Colonic mucosa (tissue), 4 donors: ENCODE measurements around the gene ATG7. TPM values are rescaled to one million over a fixed set of nuclear protein-coding genes. Genes with fewer than 3 reads are reported as not detected.

Source experiments
- DNase-seq: peaks from one replicate; pipeline ENCODE4 v3.0.0-alpha.2; 2020
- H3K27ac ChIP-seq: fragments of 200-600 bp; one replicate; pipeline ENCODE4 v1.8.0; 2021
- H3K27me3 ChIP-seq: fragments of 200-600 bp; one replicate; pipeline ENCODE4 v1.8.0; 2021
- H3K36me3 ChIP-seq: fragments of 200-600 bp; one replicate; pipeline ENCODE4 v1.8.0; 2021
- H3K4me1 ChIP-seq: fragments of 200-600 bp; one replicate; pipeline ENCODE4 v1.8.0; 2021; ENCODE audit warnings: mild to moderate bottlenecking
- H3K4me3 ChIP-seq: fragments of 200-600 bp; one replicate; pipeline ENCODE4 v1.8.0; 2021
- H3K9ac ChIP-seq, 2 donors: one replicate each; pipeline ENCODE4 v1.7.0; 2013; ENCODE audit warnings: control low read depth in 2 of 2, low read depth in 2 of 2, low read length in 2 of 2
- H3K9me3 ChIP-seq: fragments of 200-600 bp; one replicate; pipeline ENCODE4 v1.8.0; 2021
- CTCF ChIP-seq: fragments of 200-600 bp; IDR thresholded peaks from one replicate; pipeline ENCODE4 v1.8.0; 2022; ENCODE audit warnings: antibody characterized with exemption, mild to moderate bottlenecking
- intact Hi-C: fragments of 100-400 bp; cut with DNase I; formaldehyde crosslinking; loops from one replicate; pipeline ENCODE4 v1.14.1; 2022
- total RNA-seq, 2 donors: library from RNA; stranded (reverse); fragmentation: NEBNext Ultra II Directional in 1 of 2; extraction: Animal tissue kit (Norgen Biotek cat#: 25700) in 1 of 2; gene quantifications; one replicate each; pipeline ENCODE4 v1.2.1, GENCODE V29; 2021
- donor health status: healthy.
- donor health status: DM: no; HTN: no; CAD: no.
- donor health status: DM: no; HTN: no; CAD: no.

ATG7 gene
- total RNA-seq, 2 donors from 2014 or later = 31.9 to 32.0 TPM

- Histone ChIP-seq H3K9ac (no peak overlapping the region), H3K4me3 (no peak overlapping the region), H3K9me3 (no peaks in the 10 kb centered on the region), H3K27me3 (no peaks in the 10 kb centered on the region), H3K4me1 (no peaks in the 10 kb centered on the region), H3K27ac (no peak overlapping the region), H3K36me3 (no peaks in the 10 kb centered on the region)
- DNase-seq = no peak
- intact Hi-C loops = no loop called here
- no peak for TF ChIP-seq CTCF
Observed at GRCh38 chr3:11245827-11246662, 26.2 kb upstream of the ATG7 start.

- no peak overlapping the region for H3K4me3 ChIP-seq
- DNase-seq = no peak
- no peaks in the 10 kb centered on the region for H3K4me1 ChIP-seq
- TF ChIP-seq CTCF = no peak
- no peaks in the 10 kb centered on the region for H3K27me3 ChIP-seq
- no peaks in the 10 kb centered on the region for H3K36me3 ChIP-seq
- H3K9me3 ChIP-seq = no peaks in the 10 kb centered on the region
- H3K9ac ChIP-seq = no peak overlapping the region
- intact Hi-C loops = no loop called here
- no peak overlapping the region for H3K27ac ChIP-seq
Observed at GRCh38 chr3:11246663-11246970, 25.6 kb upstream of the ATG7 start.

GRCh38 chr3:11247362-11247761 lies 24.8 kb upstream of the ATG7 start:
- no peak for TF ChIP-seq CTCF
- Histone ChIP-seq H3K9ac (no peak overlapping the region), H3K27ac (peak overlapping the region; percentile 34), H3K36me3 (no peaks in the 10 kb centered on the region), H3K4me1 (no peaks in the 10 kb centered on the region), H3K9me3 (no peaks in the 10 kb centered on the region), H3K4me3 (no peak overlapping the region), H3K27me3 (no peaks in the 10 kb centered on the region)
- DNase-seq = no peak
- intact Hi-C loops = no loop called here

- no peak for DNase-seq
- Histone ChIP-seq H3K9ac (no peak overlapping the region), H3K27me3 (no peaks in the 10 kb centered on the region), H3K4me1 (no peaks in the 10 kb centered on the region), H3K4me3 (no peak overlapping the region), H3K36me3 (no peaks in the 10 kb centered on the region), H3K27ac (no peak overlapping the region), H3K9me3 (no peaks in the 10 kb centered on the region)
- TF ChIP-seq CTCF = no peak
- intact Hi-C loops = no loop called here
Observed at GRCh38 chr3:11248596-11248995, 23.6 kb upstream of the ATG7 start.

- Histone ChIP-seq H3K36me3 (no peaks in the 10 kb centered on the region), H3K9ac (no peak overlapping the region), H3K9me3 (no peaks in the 10 kb centered on the region), H3K27ac (peak overlapping the region; percentile 66), H3K27me3 (no peaks in the 10 kb centered on the region), H3K4me3 (no peak overlapping the region), H3K4me1 (no peaks in the 10 kb centered on the region)
- DNase-seq = no peak
- no peak for TF ChIP-seq CTCF
- intact Hi-C loops = no loop called here
Observed at GRCh38 chr3:11250902-11251806, 21.0 kb upstream of the ATG7 start.
